HepG2 (cell line): Measurements from ENCODE around the gene TSNAX. TPM values are rescaled to one million over a fixed set of nuclear protein-coding genes. Genes with fewer than 3 reads are reported as not detected.

ENCODE experiments used
- ATAC-seq: fragments of 200-7000 bp; cut with Tn5 transposase; 3 replicates; pipeline ENCODE4 v1.9.1; 2020; ENCODE audit warnings: mild to moderate bottlenecking, moderate library complexity
- BruUV-seq: library from RNA; stranded (reverse); fragments of 400-500 nt; replicated peaks from 2 replicates; lab custom pipeline; 2021; lab: Mats Ljungman, UMichigan
- CTCF ChIA-PET: fragments of 300-600 bp; formaldehyde crosslinking; extraction: SDS; loops from one replicate; lab custom pipeline; 2021; ENCODE audit warnings: low total read pairs, inconsistent platforms, low intra/inter-chr PET ratio; lab: Yijun Ruan, JAX
- POLR2A ChIA-PET: fragments of 350-600 bp; sonication (Branson Sonifier 250); formaldehyde crosslinking; loops from one replicate; lab custom pipeline; 2020; ENCODE audit warnings: antibody characterized with exemption, inconsistent platforms; lab: Yijun Ruan, JAX
- DNase-seq: peaks from one replicate; pipeline ENCODE4 v3.0.0-alpha.2; 2015; ENCODE audit warnings: low spot score
- FAIRE-seq: peaks from 3 replicates; lab custom pipeline; 2011; peaks lifted over from hg19 to GRCh38; lab: Jason Lieb, UNC
- H2AFZ ChIP-seq: one replicate; pipeline ENCODE4 v1.6.1; 2011; ENCODE audit warnings: low read length, inconsistent platforms
- H3K27ac ChIP-seq: fragments of 300-600 bp; 3 replicates; pipeline ENCODE4 v1.8.0; 2011; ENCODE audit warnings: mixed run types, mild to moderate bottlenecking, mixed read lengths, low read length, inconsistent platforms; ENCODE audit not compliant: insufficient read depth; ENCODE audit errors: extremely low read length
- H3K27me3 ChIP-seq, 2 experiments: fragments of 200-600 bp in 1 of 2; 2 replicates in 1 of 2; 3 replicates in 1 of 2; pipeline versions ENCODE4 v1.6.0 to v1.8.0; 2011; ENCODE audit warnings: low read length in 2 of 2, mild to moderate bottlenecking in 2 of 2, moderate library complexity in 2 of 2, inconsistent platforms in 1 of 2; ENCODE audit not compliant: insufficient read depth in 2 of 2, control insufficient read depth in 1 of 2
- H3K36me3 ChIP-seq, 2 experiments: fragments of 200-600 bp in 1 of 2; replicated peaks in 1 of 2; 2 replicates in 1 of 2; 3 replicates in 1 of 2; pipeline versions ENCODE4 v1.5.1 to v1.8.0; 2011; ENCODE audit warnings: low read length in 2 of 2, inconsistent platforms in 1 of 2; ENCODE audit not compliant: insufficient read depth in 2 of 2, control insufficient read depth in 1 of 2
- H3K4me1 ChIP-seq: 2 replicates; pipeline ENCODE4 v1.5.1; 2012; ENCODE audit warnings: low read length, inconsistent platforms; ENCODE audit not compliant: insufficient read depth
- H3K4me2 ChIP-seq: 2 replicates; pipeline ENCODE4 v1.6.0; 2011; ENCODE audit warnings: low read depth, low read length, inconsistent platforms
- H3K4me3 ChIP-seq, 3 experiments: fragments of 200-600 bp in 1 of 3; sonication (generic), shearing (Covaris generic) in 1 of 3; replicated peaks in 1 of 3; 2 replicates each; pipeline ENCODE4 v1.5.1; 2011 to 2016; ENCODE audit warnings: low read length in 3 of 3, inconsistent platforms in 2 of 3, low read depth in 2 of 3, mild to moderate bottlenecking in 2 of 3, control low read depth in 1 of 3, mixed read lengths in 1 of 3; ENCODE audit not compliant: insufficient read depth in 1 of 3
- H3K79me2 ChIP-seq: one replicate; pipeline ENCODE4 v1.6.1; 2011; ENCODE audit warnings: low read length, inconsistent platforms; ENCODE audit not compliant: insufficient read depth
- H3K9ac ChIP-seq: 2 replicates; pipeline ENCODE4 v1.6.0; 2011; ENCODE audit warnings: mild to moderate bottlenecking, low read depth, low read length, inconsistent platforms; ENCODE audit not compliant: insufficient read depth
- H3K9me3 ChIP-seq: 2 replicates; pipeline ENCODE4 v1.5.1; 2012; ENCODE audit warnings: mild to moderate bottlenecking, low read length
- H4K20me1 ChIP-seq: 2 replicates; pipeline ENCODE4 v1.6.0; 2011; ENCODE audit warnings: inconsistent platforms, mild to moderate bottlenecking, low read length, moderate library complexity; ENCODE audit not compliant: insufficient read depth
- HCFC1 ChIP-seq: fragments of 150-350 bp; IDR thresholded peaks from 2 replicates; pipeline ENCODE4 v1.6.1; 2014; ENCODE audit warnings: low read depth, low read length
- JARID2 ChIP-seq: sonication (generic); formaldehyde crosslinking; IDR thresholded peaks from 2 replicates; pipeline ENCODE4 v1.8.1; 2023; ENCODE audit warnings: missing genetic modification reagents, inconsistent platforms; ENCODE audit not compliant: insufficient replicate concordance
- NR1H2 ChIP-seq: sonication (generic); formaldehyde crosslinking; IDR thresholded peaks from 2 replicates; pipeline ENCODE4 v1.8.1; 2022; ENCODE audit warnings: low read depth, missing genetic modification reagents, borderline replicate concordance
- RFXANK ChIP-seq: IDR thresholded peaks from 2 replicates; pipeline ENCODE4 v1.6.1; 2016
- SATB2 ChIP-seq: sonication (generic); formaldehyde crosslinking; IDR thresholded peaks from 2 replicates; pipeline ENCODE4 v1.5.0; 2020; ENCODE audit warnings: missing genetic modification reagents
- ZBTB20 ChIP-seq: sonication (generic); formaldehyde crosslinking; IDR thresholded peaks from 2 replicates; pipeline ENCODE4 v1.8.1; 2023; ENCODE audit warnings: missing genetic modification reagents, low read depth, mild to moderate bottlenecking, borderline replicate concordance
- ZMAT3 ChIP-seq: sonication (generic); formaldehyde crosslinking; conservative IDR thresholded peaks from 2 replicates; pipeline ENCODE4 v1.7.0; 2021; ENCODE audit warnings: missing genetic modification reagents
- ZNF720 ChIP-seq: sonication (generic); formaldehyde crosslinking; IDR thresholded peaks from 2 replicates; pipeline ENCODE4 v1.4.0; 2020; ENCODE audit warnings: missing genetic modification reagents
- WGBS: methylation state at CpG from one replicate; pipeline ENCODE4 v1.1.6; 2017; ENCODE audit warnings: low lambda C conversion rate; 5-methylcytosine and 5-hydroxymethylcytosine counted together
- in situ Hi-C: cut with HindIII; loops from 2 replicates; pipeline ENCODE4 v1.10.0; 2017; ENCODE audit warnings: low pct_unique_long_range_greater_than_20kb; ENCODE audit not compliant: extremely low pct_ligation_motif_present
- intact Hi-C: fragments of 100-400 bp; cut with micrococcal nuclease; formaldehyde crosslinking; loops from one replicate; pipeline ENCODE4 v1.10.0; 2022; ENCODE audit not compliant: unreplicated experiment
- polyA plus RNA-seq, 8 experiments: library from polyadenylated mRNA; depleted of rRNA in 3 of 8; stranded (reverse) in 7 of 8; unstranded in 1 of 8; fragments of >200 nt; fragmentation: Illumina TruSeq in 4 of 8; extraction: Trizol in 4 of 8; gene quantifications; 2 replicates each; pipeline versions ENCODE4 v1.2.1 to v1.2.3, GENCODE V29; 2011 to 2016; ENCODE audit warnings: low read depth in 4 of 8, missing spikeins in 1 of 8, mixed read lengths in 1 of 8; ENCODE audit not compliant: insufficient read depth in 1 of 8
- total RNA-seq, 5 experiments: library from RNA; depleted of rRNA; stranded (reverse); fragments of >200 nt; fragmentation: Illumina TruSeq; extraction: Trizol; gene quantifications; 2 replicates each; pipeline ENCODE4 v1.2.3, GENCODE V29; 2016; ENCODE audit warnings: low read depth in 1 of 5
- TF ChIP-seq, protein P1 (sequence below): sonication (generic); formaldehyde crosslinking; conservative IDR thresholded peaks from 2 replicates; pipeline ENCODE4 v1.8.0; 2022; ENCODE audit warnings: missing genetic modification reagents

The TSNAX gene
- total and polyA plus RNA-seq, 2 of the 13 experiments (the other 11 are each of a cell fraction or from before 2014, with no cell fraction given), result 13.2 to 46.2 TPM

DNA sequence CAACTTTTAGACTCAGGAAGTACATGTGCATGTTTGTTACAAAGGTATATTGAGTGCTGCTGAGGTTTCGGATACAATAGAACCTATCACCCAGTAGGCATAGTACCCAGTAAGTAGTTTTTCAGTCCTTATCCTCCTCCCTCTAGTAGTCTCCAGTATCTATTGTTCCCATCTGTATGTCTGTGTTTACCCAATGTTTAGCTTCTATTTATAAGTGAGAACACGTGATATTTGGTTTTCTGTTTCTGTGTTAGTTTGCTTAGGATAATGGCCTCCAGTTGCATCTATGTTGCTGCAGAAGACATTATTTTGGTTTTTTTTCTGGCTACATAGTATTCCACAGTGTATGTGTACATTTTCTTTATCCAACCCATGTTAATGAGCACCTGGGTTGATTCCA lies 47.2 kb upstream of the TSNAX start (continued):
- no peak for TF ChIP-seq ZMAT3 (CRISPR knock-in tag)
- TF ChIP-seq JARID2 (CRISPR knock-in tag), result no peak
- TF ChIP-seq, protein P1, sequence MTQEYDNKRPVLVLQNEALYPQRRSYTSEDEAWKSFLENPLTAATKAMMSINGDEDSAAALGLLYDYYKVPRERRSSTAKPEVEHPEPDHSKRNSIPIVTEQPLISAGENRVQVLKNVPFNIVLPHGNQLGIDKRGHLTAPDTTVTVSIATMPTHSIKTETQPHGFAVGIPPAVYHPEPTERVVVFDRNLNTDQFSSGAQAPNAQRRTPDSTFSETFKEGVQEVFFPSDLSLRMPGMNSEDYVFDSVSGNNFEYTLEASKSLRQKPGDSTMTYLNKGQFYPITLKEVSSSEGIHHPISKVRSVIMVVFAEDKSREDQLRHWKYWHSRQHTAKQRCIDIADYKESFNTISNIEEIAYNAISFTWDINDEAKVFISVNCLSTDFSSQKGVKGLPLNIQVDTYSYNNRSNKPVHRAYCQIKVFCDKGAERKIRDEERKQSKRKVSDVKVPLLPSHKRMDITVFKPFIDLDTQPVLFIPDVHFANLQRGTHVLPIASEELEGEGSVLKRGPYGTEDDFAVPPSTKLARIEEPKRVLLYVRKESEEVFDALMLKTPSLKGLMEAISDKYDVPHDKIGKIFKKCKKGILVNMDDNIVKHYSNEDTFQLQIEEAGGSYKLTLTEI (CRISPR knock-in tag), result no peak
- no peak for TF ChIP-seq HCFC1

DNA sequence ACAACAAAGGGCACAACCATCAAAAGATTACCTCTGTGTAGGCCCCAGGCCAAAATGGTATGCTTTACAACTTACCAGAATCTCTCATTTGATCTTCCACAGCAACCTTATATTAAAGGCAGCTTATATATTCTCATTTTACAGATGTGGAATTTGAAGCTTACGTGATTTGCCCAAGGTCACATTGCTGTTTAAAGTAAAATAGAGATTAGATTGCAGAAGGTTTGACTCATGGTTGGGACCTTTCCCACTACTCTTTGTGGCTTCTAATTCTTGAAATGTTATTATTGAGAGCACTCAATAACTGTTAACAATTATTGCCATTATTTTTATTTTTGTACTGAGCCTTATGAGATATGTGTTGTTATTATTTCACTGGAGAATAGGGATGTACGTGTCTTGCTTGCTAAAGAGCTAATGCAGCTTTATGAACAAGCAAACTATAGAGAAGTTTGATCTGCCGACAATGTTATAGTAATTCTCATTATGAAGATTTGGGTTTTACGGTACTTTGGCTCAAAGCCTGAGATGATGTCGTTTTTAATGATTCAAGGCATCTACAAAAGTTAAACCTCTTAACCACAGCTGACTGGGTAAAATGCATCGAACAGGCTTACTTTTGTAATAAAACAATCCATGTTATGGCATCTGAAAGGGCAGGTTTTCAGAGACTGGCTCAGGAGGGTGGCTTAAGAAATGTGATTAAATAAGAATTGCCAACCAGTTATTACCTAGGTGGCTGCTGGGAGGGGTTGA lies 43.3 kb upstream of the TSNAX start:
- Histone ChIP-seq H3K36me3 (no peaks in the 10 kb centered on the region), H3K27me3 (no peaks in the 10 kb centered on the region; a peak in 1 of 5 replicates), H3K79me2 (no peaks in the 10 kb centered on the region), H3K27ac (no peak overlapping the region), H3K4me1 (peaks cover 33% of the 10 kb centered on the region), H3K4me3 (no peak overlapping the region), H2AFZ (no peak overlapping the region), H3K4me2 (peak overlapping the region; percentile 35; the same call in 1 of the 2 replicates), H3K9ac (no peak overlapping the region), H4K20me1 (no peaks in the 10 kb centered on the region), H3K9me3 (peaks cover 4% of the 10 kb centered on the region; the same call in 1 of the 2 replicates)
- intact Hi-C loops (no loop called here), in situ Hi-C loops (no loop called here)
- DNase-seq (peak; percentile 24), ATAC-seq (no peak), FAIRE-seq (no peak)
- CTCF ChIA-PET, result no interaction called here
- POLR2A ChIA-PET, result no interaction called here
- TF ChIP-seq RFXANK, result no peak
- TF ChIP-seq NR1H2 (CRISPR knock-in tag), result no peak
- TF ChIP-seq SATB2 (CRISPR knock-in tag), result no peak
- no peak for TF ChIP-seq ZNF720 (CRISPR knock-in tag)
- TF ChIP-seq ZBTB20 (CRISPR knock-in tag), result no peak
- 55% methylated on average over 6 of the region's 6 CpGs for WGBS
- BruUV-seq, result no TSS peak
